PFSK-1 (cell line): ENCODE results near the gene KTN1.

Experiments
- POLR2AphosphoS5 ChIP-seq: IDR thresholded peaks from 2 replicates; pipeline ENCODE4 v1.6.1; 2012; ENCODE audit warnings: low read depth, mild to moderate bottlenecking, control low read depth, low read length, moderate library complexity
- REST ChIP-seq, 2 experiments: IDR thresholded peaks; 2 replicates each; pipeline versions ENCODE4 v1.6.1 to v1.8.0; 2011 to 2012; ENCODE audit warnings: low read depth in 2 of 2, low read length in 2 of 2, control low read depth in 1 of 2, inconsistent platforms in 1 of 2, mild to moderate bottlenecking in 1 of 2, moderate library complexity in 1 of 2; ENCODE audit not compliant: insufficient read depth in 1 of 2
- SIN3A ChIP-seq: IDR thresholded peaks from 2 replicates; pipeline ENCODE4 v1.6.1; 2012; ENCODE audit warnings: mild to moderate bottlenecking, low read length, moderate library complexity, borderline replicate concordance; ENCODE audit not compliant: insufficient read depth
- TAF1 ChIP-seq: IDR thresholded peaks from 2 replicates; pipeline ENCODE4 v1.6.1; 2012; ENCODE audit warnings: low read length, control low read depth, borderline replicate concordance; ENCODE audit not compliant: insufficient read depth

- TF ChIP-seq REST (IDR thresholded peaks at IDR 0.05; ENCODE audit: insufficient read depth in 1 of 2, low read depth in 2 of 2, low read length in 2 of 2) (no peak), SIN3A (no peak), POLR2AphosphoS5 (no peak), TAF1 (no peak)
Observed at GRCh38 chr14:55572578-55572977, 7.4 kb upstream of the KTN1 start.
